ENCODE data around the gene ELMO1.

Gene ELMO1

DNA sequence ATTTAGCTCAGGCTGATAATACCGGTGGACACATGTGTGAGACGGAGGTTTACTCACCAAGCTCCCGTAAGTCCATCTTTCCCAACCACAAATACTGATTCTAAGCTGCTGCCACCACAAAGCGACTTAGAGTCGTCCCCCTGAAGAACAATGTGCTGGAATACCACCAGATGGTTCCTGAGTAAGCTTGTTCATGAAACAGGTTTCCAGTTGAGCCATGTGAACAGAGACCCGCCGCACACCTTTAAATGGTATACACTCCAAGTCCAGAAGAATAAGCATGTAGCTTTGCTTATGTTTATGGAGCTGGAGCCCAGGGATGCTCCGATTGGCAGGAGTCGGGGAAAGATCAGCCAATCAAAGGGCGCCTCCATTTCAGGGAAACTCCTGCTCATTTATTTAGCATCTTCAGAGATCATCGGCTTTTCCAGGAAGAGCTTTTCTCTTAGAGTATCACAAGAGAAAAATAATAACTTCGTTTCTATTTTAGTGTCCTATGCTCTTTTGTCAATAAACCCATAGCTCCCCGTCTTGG is 462.7 kb downstream of the ELMO1 start:
- H3K4me3 ChIP-seq (ENCODE audit: low read depth, low read length) = no peak overlapping the region
- ChIA-PET CTCF (interaction anchor here (0.6 to 13.7 kb wide), 16 partner anchors 9 to 498 kb away, joined by 3 to 298 read pairs (median 6); no protein-coding TSS in a partner anchor), POLR2A (no interaction called here)
- TF ChIP-seq, protein P1, sequence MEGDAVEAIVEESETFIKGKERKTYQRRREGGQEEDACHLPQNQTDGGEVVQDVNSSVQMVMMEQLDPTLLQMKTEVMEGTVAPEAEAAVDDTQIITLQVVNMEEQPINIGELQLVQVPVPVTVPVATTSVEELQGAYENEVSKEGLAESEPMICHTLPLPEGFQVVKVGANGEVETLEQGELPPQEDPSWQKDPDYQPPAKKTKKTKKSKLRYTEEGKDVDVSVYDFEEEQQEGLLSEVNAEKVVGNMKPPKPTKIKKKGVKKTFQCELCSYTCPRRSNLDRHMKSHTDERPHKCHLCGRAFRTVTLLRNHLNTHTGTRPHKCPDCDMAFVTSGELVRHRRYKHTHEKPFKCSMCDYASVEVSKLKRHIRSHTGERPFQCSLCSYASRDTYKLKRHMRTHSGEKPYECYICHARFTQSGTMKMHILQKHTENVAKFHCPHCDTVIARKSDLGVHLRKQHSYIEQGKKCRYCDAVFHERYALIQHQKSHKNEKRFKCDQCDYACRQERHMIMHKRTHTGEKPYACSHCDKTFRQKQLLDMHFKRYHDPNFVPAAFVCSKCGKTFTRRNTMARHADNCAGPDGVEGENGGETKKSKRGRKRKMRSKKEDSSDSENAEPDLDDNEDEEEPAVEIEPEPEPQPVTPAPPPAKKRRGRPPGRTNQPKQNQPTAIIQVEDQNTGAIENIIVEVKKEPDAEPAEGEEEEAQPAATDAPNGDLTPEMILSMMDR (IDR thresholded peaks at IDR 0.05; ENCODE audit: insufficient read depth, low read length, missing control alignments) = no peak
- no peak for DNase-seq (ENCODE audit: low read depth, low spot score)

DNA sequence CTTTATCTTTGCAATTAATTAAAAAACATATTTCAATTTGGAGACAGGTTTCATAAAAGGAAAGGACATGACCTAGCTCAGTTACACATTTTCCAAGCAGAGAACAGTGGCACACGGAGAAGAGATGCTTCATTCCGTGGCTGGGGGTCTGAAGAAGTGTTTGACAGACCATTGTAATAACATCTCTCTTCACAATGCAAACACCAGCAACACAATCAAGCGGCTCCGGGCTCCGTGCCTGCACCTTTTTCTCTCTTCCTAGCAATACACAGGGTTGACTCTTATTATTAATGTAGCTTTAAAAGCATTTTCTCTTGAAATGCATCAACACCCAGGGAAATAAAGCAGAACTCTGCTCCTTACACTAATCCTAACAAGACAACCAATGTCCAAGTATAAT is 463.3 kb downstream of the ELMO1 start:
- DNase-seq (ENCODE audit: low read depth, low spot score) = no peak
- TF ChIP-seq, protein P1 (IDR thresholded peaks at IDR 0.05; ENCODE audit: insufficient read depth, low read length, missing control alignments) = no peak
- no peak overlapping the region for H3K4me3 ChIP-seq (ENCODE audit: low read depth, low read length)
- ChIA-PET CTCF (interaction anchor here (1.0 to 13.7 kb wide), 13 partner anchors 11 to 216 kb away, joined by 3 to 298 read pairs (median 9); no protein-coding TSS in a partner anchor), POLR2A (no interaction called here)

DNA sequence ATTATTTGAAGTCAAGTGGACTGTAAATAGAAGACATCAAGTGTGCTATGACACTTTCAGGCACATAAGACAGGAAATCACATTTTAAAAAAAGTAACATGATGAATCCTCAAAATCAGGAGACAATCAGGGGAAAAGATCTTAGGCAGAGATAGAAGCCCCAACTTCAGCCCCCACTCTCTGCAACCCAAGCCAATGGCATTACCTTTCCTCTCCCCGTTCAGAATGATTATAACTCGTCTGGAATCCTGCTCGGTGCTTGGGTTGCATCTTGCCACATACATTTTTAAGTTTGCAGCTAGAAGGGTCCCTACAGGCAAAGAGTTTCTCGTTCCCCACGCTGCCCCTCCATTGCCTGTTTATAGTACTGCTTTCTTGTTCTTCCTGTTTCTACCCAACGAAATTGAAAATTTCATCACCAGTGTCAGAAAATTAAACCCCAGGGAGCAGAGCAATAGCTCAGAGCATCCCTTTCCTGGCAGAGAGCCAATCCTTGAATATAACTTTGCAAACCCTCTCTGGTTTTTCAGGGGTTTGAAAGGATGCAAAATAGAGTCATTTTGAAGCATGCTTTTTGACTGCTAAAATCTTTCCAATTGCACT is 463.9 kb downstream of the ELMO1 start:
- CTCF ChIA-PET = interaction anchor here (1.0 to 13.7 kb wide), 9 partner anchors 8 to 216 kb away, joined by 3 to 298 read pairs (median 17); no protein-coding TSS in a partner anchor

DNA sequence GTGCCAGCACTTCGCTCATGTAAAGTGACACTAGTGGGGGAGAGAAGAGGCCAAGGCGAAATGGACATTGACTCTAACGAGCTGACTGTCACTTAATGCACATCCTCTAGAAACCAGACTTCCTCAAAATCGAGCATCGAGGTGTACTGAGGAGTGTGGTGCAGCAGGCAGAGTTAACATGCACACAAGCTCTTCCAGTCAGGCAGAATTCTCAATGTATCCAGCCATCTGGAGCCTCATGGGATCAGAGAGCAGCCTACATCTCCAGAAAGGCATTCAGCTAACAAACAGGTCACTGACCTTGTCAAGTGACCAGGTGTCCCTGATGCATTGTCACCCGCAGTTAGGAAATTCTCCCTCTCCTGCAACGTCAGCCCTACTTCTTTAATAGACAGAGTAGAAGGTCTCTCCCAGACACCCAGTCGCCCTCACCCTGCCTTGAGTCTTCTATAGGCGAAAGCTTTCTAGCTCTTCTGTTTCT is 464.6 kb downstream of the ELMO1 start:
- TF ChIP-seq, protein P1 (IDR thresholded peaks at IDR 0.05; ENCODE audit: insufficient read depth, low read length, missing control alignments) = no peak
- DNase-seq (ENCODE audit: low read depth, low spot score) = no peak
- CTCF ChIA-PET = interaction anchor here (1.0 to 13.7 kb wide), 7 partner anchors 9 to 216 kb away, joined by 3 to 298 read pairs (median 5); no protein-coding TSS in a partner anchor
- no peak overlapping the region for H3K4me3 ChIP-seq (ENCODE audit: low read depth, low read length)
- POLR2A ChIA-PET = no interaction called here

More for the DNA sequence above, 463.9 kb downstream of the ELMO1 start:
- DNase-seq (ENCODE audit: low read depth, low spot score) = no peak
- no peak overlapping the region for H3K4me3 ChIP-seq (ENCODE audit: low read depth, low read length)
- TF ChIP-seq, protein P1 (IDR thresholded peaks at IDR 0.05; ENCODE audit: insufficient read depth, low read length, missing control alignments) = no peak
- POLR2A ChIA-PET = no interaction called here

DNA sequence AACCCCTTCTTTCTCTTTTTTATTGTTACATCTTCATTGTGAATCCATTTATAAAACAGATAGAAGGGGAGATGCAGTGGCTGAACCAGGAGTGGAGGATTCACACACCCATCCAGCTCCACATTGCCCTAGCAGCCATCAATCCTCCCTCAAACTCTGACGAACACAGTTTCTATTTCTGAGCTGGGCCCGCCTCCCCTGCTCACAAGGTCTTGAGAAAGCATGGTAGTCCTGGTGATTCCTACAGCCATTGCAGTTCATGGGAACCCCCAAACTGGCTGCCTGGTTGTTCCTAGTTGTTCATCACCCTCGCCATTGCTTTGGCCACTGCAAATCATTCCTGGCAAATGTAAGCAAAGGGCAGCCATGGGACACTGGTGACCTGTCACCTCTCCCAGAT is 465.9 kb downstream of the ELMO1 start:
- TF ChIP-seq, protein P1 (IDR thresholded peaks at IDR 0.05; ENCODE audit: insufficient read depth, low read length, missing control alignments) = no peak
- no peak for DNase-seq (ENCODE audit: low read depth, low spot score)
- CTCF ChIA-PET = interaction anchor here (1.6 to 13.7 kb wide), 3 partner anchors 16 to 218 kb away, joined by 5 to 298 read pairs (median 5); no protein-coding TSS in a partner anchor
- POLR2A ChIA-PET = no interaction called here
- H3K4me3 ChIP-seq (ENCODE audit: low read depth, low read length) = no peak overlapping the region

DNA sequence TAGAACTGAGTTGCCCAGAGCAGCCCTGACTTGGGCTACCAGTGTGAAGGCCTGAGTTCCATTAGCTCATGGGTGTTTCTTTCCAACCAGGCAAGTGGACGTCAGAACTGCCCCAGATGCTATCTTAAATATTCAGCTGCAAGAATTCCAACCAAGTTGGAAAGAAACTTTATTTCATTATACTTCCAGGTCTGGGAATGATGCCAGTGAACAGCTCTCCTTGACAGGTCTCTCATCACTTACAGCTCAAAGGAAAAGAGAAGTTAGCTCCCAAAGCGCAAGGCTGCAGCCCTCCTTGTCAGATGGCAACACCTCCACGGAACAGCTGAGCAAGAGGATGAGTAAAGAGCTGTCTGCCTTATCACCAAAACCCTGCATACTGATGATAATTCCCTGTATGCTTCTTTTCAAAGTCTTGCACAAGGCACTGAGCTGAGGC is 468.8 kb downstream of the ELMO1 start:
- no peak overlapping the region for H3K4me3 ChIP-seq (ENCODE audit: low read depth, low read length)
- ChIA-PET CTCF (interaction anchor here (1.0 to 5.6 kb wide), 5 partner anchors 9 to 218 kb away, joined by 3 to 35 read pairs (median 7); no protein-coding TSS in a partner anchor), POLR2A (no interaction called here)
- TF ChIP-seq, protein P1 (IDR thresholded peaks at IDR 0.05; ENCODE audit: insufficient read depth, low read length, missing control alignments) = no peak
- no peak for DNase-seq (ENCODE audit: low read depth, low spot score)
